ENCODE data around the gene CACNG3.

Gene CACNG3

DNA sequence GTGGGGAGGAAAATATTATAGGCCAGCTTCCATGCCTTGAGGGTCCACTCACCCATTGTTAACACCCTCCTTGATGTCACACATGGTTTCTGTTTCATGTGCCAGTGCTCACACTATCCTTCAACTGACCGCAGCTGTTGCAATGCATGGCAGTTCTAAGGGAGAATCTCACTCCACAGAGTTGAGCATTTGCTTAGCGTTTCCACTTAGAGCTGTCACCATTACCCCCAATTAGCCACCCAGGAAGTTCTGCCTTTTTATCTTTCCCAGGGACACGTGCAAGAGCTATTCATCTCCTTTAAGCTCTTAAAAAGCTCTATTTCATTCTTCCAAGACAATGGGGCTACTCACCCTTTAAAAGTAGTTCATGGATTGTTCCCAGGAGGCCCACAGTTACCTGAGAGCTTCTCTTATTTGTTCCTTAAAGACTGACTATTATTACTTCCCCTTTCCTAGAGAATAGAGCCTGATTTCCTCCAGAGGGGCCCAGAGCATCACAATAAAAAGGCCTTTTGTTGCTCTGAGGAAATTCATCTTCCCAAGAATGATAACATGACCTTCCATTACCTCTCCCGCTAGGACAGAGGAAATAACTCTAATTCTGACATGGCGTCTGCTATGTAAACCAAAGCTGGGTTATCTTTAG is 126.8 kb downstream of the CACNG3 start:
- H3K4me3 ChIP-seq (ENCODE audit: low read depth, low read length), result no peak overlapping the region

DNA sequence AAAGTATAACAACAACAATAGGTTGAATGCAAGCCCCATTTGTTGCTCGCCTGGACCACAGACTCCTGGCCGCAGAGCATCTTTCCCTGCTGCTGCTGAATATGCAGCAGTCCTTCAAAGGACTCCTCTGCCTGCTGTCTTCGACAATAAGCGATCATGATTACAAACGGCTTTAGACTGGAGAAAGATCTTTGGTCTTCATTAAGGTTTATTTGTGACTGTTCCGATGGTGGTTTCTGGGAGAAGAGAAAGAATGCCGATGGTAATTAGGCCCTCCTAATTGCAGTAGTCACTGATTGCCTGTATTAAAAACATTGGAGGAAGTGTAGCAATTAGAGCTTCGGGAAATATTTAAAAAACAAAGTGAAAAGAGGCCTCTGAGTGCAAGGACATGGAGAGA is 138.2 kb downstream of the CACNG3 start:
- H3K4me3 ChIP-seq (ENCODE audit: low read depth, low read length), result no peak overlapping the region

GRCh38 chr16:24396350-24397271 is 140.5 kb downstream of the CACNG3 start:
- no peak overlapping the region for H3K4me3 ChIP-seq (ENCODE audit: low read depth, low read length)

DNA sequence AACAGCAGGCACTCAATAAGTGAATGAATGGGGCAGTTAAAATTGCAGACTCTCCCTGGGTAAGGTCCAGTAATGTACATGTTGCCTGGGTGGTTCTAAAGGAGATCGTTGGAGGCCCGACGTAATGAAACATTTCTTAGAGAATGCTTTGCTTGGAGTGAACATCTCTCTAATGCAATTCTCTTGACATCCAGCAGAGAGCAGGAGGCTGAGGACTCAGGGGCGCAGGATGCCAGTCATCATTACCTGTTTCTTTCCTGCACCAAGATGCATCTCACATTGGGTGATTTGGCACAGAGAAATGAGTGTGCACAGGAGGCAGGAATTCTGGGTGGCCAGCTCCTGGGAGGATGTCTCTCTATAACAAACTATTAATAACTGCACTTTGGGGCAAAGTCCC is 152.9 kb downstream of the CACNG3 start:
- no peak overlapping the region for H3K4me3 ChIP-seq (ENCODE audit: low read depth, low read length)
